ENCODE data around the gene WWOX.
"Not testable (repeated sequence)": the region's sequence is repeated elsewhere in the genome, so short reads cannot be mapped to it uniquely, and the experiment has no call there.

The WWOX gene

GRCh38 chr16:78592111-78592510, 492.7 kb downstream of the WWOX start:
- in situ Hi-C loops (cut with HindIII; ENCODE audit: low sequenced_read_pairs) = no loop called here

GRCh38 chr16:78593352-78593751, 493.9 kb downstream of the WWOX start:
- in situ Hi-C loops (cut with HindIII; ENCODE audit: low sequenced_read_pairs) = no loop called here

GRCh38 chr16:78594191-78594590, 494.7 kb downstream of the WWOX start:
- in situ Hi-C loops (cut with HindIII; ENCODE audit: low sequenced_read_pairs) = no loop called here

GRCh38 chr16:78596348-78596995, 497.0 kb downstream of the WWOX start:
- in situ Hi-C loops (cut with HindIII; ENCODE audit: low sequenced_read_pairs) = no loop called here

DNA sequence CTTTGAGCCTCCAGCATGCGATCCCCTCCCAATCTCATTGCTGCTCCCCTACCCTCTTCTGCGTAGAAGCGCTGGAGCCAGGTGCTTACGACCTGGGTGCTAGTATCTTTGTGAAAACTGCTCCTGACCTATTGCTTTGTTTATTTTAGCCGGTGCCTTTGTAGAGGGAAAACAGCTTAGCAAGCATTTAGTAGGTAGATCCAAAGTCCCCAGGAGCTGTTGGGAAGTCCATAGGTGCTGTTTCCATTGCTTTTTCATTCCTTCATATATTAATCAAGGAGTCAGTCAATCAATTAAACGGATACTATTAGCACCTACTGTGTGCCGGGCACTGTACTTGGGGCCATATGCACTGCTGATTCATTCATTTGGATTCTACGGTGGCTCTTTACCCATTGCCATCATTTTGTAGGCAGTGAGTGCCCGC, 497.6 kb downstream of the WWOX start:
- in situ Hi-C loops (cut with HindIII; ENCODE audit: low sequenced_read_pairs) = no loop called here

DNA sequence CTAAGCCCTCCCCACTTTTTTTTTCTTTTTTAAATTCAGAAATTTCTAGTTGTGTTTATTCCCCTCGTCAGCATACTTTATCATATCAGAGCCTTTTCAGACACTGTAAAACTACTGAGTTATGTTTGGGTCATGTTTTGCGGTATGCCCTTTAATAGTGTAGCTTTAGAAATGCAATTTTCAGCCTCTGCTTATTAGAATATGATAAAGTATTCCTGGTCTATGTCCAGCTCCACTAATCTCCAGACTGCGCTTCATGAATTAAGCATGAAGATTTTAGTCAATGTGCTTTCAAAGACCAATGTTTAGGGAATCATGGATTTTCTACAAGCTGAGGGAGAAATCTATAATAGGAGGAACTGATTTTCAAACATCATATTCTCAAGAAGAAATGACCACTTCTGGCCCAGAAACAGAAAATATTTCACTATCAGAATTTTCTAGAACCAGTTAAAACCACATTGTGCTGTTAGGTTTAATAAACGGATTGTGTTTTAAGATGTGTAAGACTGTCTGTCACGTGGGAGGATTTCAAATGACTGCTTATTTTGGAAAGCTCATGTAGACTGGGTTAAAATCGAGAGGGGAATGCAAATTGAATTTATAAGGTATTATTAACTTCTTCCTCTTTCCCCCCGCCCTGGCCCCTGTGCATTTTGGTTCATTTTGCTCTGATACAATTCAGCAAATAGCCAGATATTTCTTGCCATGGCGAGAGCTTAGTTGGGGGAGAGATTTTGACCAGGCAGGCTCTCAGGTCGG, 498.5 kb downstream of the WWOX start:
- in situ Hi-C loops (cut with HindIII; ENCODE audit: low sequenced_read_pairs) = no loop called here

DNA sequence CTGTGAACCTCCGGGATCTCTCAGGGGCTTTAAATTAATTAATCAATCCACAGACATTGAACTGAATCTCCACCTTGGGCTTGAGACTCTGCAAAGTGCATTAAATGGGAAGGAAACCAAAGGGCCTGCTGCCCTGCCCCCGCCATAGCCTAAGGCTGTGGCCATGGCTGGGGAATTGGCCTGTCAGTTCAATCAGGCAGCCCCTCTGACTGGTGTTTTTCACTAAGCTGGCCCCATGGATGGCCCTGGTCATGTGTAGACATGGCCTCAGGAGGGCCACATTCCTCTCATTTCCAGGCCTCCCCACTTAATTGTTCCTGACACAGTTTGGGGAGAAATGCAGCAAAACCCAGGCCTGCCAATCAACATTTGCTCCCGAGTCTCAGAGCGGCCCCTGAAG, 499.8 kb downstream of the WWOX start:
- in situ Hi-C loops (cut with HindIII; ENCODE audit: low sequenced_read_pairs) = no loop called here

DNA sequence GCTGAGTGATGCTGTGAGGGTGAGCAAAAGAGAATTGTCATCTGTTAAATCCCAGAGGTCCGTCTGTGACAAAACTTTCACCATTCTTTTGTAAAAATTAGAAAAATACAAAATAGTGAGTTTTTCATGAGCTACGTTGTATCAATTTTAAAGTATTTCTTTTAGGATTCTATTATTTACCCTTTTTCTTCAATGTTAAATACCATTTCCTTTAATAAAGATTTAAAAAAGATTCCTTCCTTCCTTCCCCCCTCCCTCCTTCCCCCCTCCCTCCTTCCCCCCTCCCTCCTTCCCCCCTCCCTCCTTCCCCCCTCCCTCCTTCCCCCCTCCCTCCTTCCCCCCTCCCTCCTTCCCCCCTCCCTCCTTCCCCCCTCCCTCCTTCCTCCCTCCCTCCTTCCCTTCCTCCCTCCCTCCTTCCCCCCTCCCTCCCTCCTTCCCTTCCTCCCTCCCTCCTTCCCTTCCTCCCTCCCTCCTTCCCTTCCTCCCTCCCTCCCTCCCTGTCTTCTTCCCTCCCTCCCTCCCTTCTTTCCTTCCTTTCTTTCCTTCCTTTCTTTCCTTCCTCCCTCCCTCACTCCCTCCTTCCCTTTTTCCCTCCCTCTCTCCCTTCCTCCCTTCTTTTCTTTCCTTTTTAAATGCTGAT, 505.1 kb downstream of the WWOX start:
- in situ Hi-C loops (cut with HindIII; ENCODE audit: low sequenced_read_pairs) = not testable (repeated sequence)

DNA sequence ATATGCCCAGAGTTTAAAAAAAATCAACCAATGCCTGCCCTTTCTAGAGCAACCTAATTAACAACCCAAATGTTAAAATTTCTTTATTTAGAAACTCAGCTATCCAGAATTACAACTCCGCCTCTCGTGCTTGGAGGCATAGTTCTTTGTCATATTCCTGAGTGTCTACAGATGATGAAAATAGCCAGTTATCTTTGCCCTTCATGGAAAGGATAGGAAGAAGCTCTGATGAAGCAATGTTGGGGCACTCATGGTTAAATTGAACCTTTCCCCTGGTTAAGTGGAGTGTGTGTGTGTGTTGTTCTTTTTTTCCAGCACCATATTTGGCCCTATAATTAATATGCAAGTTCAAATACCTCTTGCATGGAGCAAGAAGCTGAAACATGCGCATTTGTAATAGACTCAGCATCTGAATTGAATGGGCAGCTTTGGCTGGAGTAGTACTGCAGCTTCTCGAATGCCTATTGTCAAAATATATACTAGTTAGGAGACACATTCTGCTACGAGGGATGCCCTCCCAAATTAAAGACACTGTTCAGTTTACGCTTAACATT, 506.2 kb downstream of the WWOX start:
- in situ Hi-C loops (cut with HindIII; ENCODE audit: low sequenced_read_pairs) = no loop called here

GRCh38 chr16:78606545-78606944, 507.1 kb downstream of the WWOX start:
- in situ Hi-C loops (cut with HindIII; ENCODE audit: low sequenced_read_pairs) = no loop called here

DNA sequence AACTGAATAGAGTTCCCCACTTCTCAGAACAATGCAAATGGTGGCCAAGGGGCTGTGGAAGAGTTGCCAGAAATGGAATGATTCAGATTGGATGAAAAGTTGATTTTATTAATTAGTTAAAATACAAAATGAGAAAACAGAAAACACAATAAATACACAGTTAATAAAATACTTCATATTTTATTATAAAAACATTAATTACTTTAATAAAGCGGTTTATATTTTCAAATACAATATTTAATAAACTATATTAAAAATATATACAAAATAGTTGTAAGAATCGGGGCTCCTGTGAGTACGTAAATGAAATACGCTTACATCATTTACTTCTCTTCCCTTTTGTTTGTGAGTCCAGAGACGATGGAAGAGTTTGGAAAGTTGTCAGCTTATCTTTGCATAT, 507.6 kb downstream of the WWOX start:
- in situ Hi-C loops (cut with HindIII; ENCODE audit: low sequenced_read_pairs) = no loop called here

DNA sequence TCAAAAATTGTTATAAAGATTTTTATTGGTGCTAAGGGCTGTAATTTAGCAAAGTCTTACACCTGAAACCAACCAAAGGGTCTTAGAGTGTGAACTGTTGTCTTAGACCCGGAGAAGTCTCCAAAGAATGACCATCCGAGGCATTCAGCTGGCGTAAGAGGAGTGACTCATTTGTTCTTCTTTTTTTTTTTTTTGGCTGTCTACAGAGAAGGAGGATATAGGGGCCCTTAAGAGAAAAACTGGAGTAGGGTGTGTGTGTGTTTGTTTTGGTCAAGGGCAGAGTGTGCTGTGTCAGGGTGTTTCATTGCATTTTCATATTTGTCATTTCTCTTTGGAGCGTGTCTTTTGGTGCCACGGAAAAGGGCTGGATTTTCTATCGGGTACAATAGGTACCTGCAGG, 508.0 kb downstream of the WWOX start:
- in situ Hi-C loops (cut with HindIII; ENCODE audit: low sequenced_read_pairs) = no loop called here

DNA sequence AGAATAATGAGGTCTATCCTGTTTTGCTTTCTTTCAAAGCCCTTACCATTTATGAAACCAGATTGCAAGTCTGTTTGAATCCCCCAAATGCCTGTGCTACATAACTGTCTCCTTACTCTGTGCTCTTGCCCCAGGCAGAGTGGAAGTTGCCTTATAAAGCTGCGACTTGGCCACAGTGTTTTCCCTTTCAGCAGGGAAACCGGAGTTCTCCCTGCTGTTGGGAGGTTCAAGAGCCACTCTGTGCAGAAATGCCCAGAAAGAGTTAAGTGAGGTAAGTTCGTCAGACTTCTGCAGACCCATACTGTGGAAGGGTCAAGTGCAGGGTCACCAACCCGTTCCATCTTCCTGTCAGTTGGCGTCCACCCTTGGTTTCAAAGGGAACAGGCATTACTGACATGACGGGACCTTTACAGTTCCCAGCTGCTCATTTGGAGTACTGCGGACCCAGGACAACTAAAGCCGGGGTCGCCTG, 508.9 kb downstream of the WWOX start:
- in situ Hi-C loops (cut with HindIII; ENCODE audit: low sequenced_read_pairs) = no loop called here

DNA sequence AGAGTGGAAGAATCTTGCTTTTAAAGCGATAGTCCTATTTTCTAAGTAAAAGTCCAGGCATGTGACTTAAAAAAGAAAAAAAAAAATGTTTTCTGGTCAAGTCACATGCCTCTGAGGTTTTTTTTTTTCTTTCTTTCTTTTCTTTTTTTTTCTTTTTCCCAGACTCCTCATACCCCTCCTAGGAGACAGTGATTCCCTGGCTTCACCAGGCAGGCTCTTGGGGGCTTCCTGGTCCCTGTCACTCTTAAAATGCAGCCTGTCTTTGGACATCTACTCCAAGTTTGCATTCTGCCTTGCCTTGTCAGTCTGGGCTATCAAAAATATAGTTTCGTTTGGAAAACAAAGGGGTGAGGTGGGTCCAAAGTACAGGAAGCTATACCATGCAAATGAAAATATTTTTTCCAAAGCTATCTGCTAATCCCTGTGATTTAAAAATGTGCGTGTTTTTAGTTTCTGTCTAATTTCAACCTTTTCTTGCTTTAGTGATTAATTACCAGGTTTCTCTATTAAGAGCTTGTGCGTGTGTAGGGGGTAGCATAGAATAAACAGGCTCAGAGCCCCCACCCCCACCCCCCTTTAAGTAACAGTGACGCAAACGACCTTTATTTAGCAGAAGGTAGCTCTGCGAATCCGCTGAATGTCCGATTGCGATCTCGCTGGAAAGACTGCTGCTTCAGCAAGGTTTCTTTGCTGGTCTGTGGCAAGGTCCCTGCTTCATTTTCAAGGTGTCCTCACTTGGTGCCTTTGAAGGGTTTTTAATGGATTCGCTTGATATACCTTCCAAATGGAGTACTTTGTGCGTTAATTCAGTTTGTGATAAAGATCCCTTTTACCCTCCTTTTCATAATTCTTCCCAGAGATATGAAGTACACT, 510.2 kb downstream of the WWOX start:
- in situ Hi-C loops (cut with HindIII; ENCODE audit: low sequenced_read_pairs) = no loop called here

GRCh38 chr16:78611318-78611717, 511.9 kb downstream of the WWOX start:
- in situ Hi-C loops (cut with HindIII; ENCODE audit: low sequenced_read_pairs) = no loop called here

GRCh38 chr16:78619811-78620210, 520.4 kb downstream of the WWOX start:
- in situ Hi-C loops (cut with HindIII; ENCODE audit: low sequenced_read_pairs) = no loop called here

DNA sequence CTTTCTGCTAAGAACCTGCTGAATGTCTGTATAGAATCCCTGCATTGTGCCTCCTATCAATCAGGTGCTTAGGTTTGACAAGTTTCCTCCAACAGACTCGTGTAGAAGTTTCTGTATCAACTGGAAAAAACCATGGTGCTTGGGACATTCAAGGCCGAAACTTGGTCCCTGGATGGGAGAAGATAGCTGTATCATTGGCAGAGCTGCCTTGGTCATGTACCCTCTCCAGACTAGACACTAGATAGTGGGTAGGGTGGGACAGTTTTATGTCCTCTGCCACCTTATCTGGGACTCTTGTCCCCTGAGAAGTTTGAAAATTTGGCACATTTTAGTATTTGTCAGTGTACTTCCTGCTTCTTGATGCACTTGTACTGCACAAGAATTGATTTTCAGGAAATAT, 520.8 kb downstream of the WWOX start:
- in situ Hi-C loops (cut with HindIII; ENCODE audit: low sequenced_read_pairs) = no loop called here

DNA sequence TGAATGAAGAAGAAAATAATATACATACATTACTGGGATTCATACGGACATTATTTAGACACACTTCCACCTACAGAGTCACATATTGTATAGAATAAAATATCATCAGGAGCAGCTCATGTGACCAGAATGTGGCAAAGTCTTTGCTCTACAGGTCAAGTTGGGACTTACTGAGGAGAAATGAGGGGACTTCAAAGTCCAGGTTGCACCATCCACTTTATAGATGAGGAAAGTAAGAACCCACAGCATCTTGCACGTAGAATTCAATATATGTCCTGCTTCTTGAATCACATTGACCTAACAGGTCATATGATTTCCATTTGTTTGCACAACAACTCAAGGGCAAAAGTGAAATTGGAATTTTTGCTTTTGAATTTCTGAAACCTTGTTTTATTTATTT, 524.3 kb downstream of the WWOX start:
- in situ Hi-C loops (cut with HindIII; ENCODE audit: low sequenced_read_pairs) = no loop called here

DNA sequence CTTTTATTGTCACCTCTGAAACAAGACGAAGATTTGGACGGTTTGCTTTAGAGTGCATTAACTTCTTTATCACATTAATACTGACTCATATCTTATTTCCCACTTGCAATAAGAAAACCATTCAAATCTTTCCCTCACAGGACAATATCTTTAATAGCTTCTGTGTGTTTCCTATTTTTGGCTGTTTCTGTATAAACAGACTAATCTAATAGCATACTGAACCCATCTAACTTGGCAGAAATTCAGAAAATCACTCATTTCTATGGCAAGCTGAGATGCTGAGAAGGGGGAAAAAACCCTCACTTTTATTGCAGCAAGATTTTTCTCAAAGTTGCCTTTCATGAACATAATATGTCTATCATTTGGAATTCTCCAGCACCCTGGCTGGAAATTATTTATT, 524.9 kb downstream of the WWOX start:
- in situ Hi-C loops (cut with HindIII; ENCODE audit: low sequenced_read_pairs) = no loop called here

- in situ Hi-C loops (cut with HindIII; ENCODE audit: low sequenced_read_pairs) = no loop called here
Measured at GRCh38 chr16:78628461-78629045, 529.1 kb downstream of the WWOX start.
